B cell (primary cell): ENCODE measurements around the gene KCNH8. TPM values are rescaled to one million over a fixed set of nuclear protein-coding genes. Genes with fewer than 3 reads are reported as not detected.
A peak's percentile ranks its signal among the peaks of the same experiment; 100 is the strongest.

Experiments used
- ATAC-seq: fragments of 200-7000 bp; cut with Tn5 transposase; one replicate; pipeline ENCODE4 v1.10.0; 2021; ENCODE audit warnings: low read depth, mild to moderate bottlenecking, moderate number of reproducible peaks, moderate library complexity
- CTCF ChIA-PET: fragments of 350-600 bp; sonication (Branson Sonifier 250); formaldehyde crosslinking; loops from one replicate; lab custom pipeline; 2021; ENCODE audit warnings: antibody characterized with exemption, inconsistent platforms; lab: Charles Lee
- POLR2A ChIA-PET: fragments of 350-600 bp; sonication (Branson Sonifier 250); formaldehyde crosslinking; loops from one replicate; lab custom pipeline; 2021; ENCODE audit warnings: antibody characterized with exemption; lab: Charles Lee
- DNase-seq: peaks from one replicate; pipeline ENCODE4 v3.0.0; 2013
- H2AFZ ChIP-seq: 2 replicates; pipeline ENCODE4 v1.6.1; 2012; ENCODE audit warnings: mild to moderate bottlenecking, low read depth, low read length; ENCODE audit not compliant: insufficient read depth, poor library complexity, severe bottlenecking
- H3K27ac ChIP-seq, 2 donors: 1 replicate in 1 of 2; 2 replicates in 1 of 2; pipeline ENCODE4 v1.5.1; 2012 to 2013; ENCODE audit warnings: low read length in 2 of 2, mild to moderate bottlenecking in 2 of 2, moderate library complexity in 1 of 2
- H3K27me3 ChIP-seq, 4 experiments: fragments of 200-600 bp in 1 of 4; sonication (generic) in 1 of 4; replicated peaks in 1 of 4; 1 replicate in 2 of 4; 2 replicates in 2 of 4; pipeline versions ENCODE4 v1.6.1 to v1.7.0; 2013 to 2016; ENCODE audit warnings: low read length in 3 of 4, mild to moderate bottlenecking in 2 of 4, mixed read lengths in 1 of 4, moderate library complexity in 1 of 4; ENCODE audit not compliant: insufficient read depth in 4 of 4, control insufficient read depth in 3 of 4; ENCODE audit errors: control extremely low read depth in 1 of 4
- H3K36me3 ChIP-seq, 2 experiments: replicated peaks in 1 of 2; 1 replicate in 1 of 2; 2 replicates in 1 of 2; pipeline versions ENCODE4 v1.6.1 to v1.7.1; 2013; ENCODE audit warnings: low read length in 1 of 2; ENCODE audit not compliant: insufficient read depth in 2 of 2, control insufficient read depth in 1 of 2; ENCODE audit errors: control extremely low read depth in 1 of 2, extremely low read depth in 1 of 2
- H3K4me1 ChIP-seq, 2 donors: fragments of 200-600 bp in 1 of 2; sonication (generic) in 1 of 2; 1 replicate in 1 of 2; 2 replicates in 1 of 2; pipeline versions ENCODE4 v1.5.1 to v1.6.1; 2013 to 2017; ENCODE audit warnings: low read length in 2 of 2; ENCODE audit not compliant: control insufficient read depth in 2 of 2, insufficient read depth in 2 of 2
- H3K4me2 ChIP-seq: replicated peaks from 2 replicates; pipeline ENCODE3; 2012; ENCODE audit warnings: mild to moderate bottlenecking, low read depth, low read length; ENCODE audit not compliant: poor library complexity, severe bottlenecking
- H3K4me3 ChIP-seq, 5 experiments: fragments of 200-600 bp in 1 of 5; sonication (generic) in 1 of 5; 1 replicate in 3 of 5; 2 replicates in 2 of 5; pipeline versions ENCODE4 v1.5.1 to v1.7.0; 2011 to 2016; ENCODE audit warnings: low read length in 4 of 5, mild to moderate bottlenecking in 4 of 5, low read depth in 2 of 5, control low read depth in 1 of 5, moderate library complexity in 1 of 5; ENCODE audit not compliant: insufficient read depth in 1 of 5; ENCODE audit errors: control extremely low read depth in 1 of 5, extremely low read depth in 1 of 5
- H3K79me2 ChIP-seq: fragments of 200-600 bp; sonication (generic); one replicate; pipeline ENCODE4 v1.6.0; 2016; ENCODE audit warnings: low read length; ENCODE audit not compliant: control insufficient read depth, insufficient read depth
- H3K9ac ChIP-seq: fragments of 200-600 bp; sonication (generic); 2 replicates; pipeline ENCODE4 v1.6.1; 2017; ENCODE audit warnings: mild to moderate bottlenecking, low read length, moderate library complexity
- H3K9me3 ChIP-seq, 3 donors: one replicate each; pipeline versions ENCODE4 v1.6.1 to v1.7.1; 2013; ENCODE audit warnings: low read length in 2 of 3; ENCODE audit not compliant: control insufficient read depth in 2 of 3, insufficient read depth in 1 of 3; ENCODE audit errors: control extremely low read depth in 1 of 3
- H4K20me1 ChIP-seq: 2 replicates; pipeline ENCODE4 v1.6.0; 2012; ENCODE audit warnings: mild to moderate bottlenecking, low read length; ENCODE audit not compliant: insufficient read depth, control insufficient read depth, poor library complexity, severe bottlenecking
- H3K27ac Mint-ChIP-seq: one replicate; pipeline ENCODE4 v1.8.0; 2021; ENCODE audit warnings: mixed read lengths
- H3K27me3 Mint-ChIP-seq: one replicate; pipeline ENCODE4 v1.8.0; 2021; ENCODE audit warnings: mixed read lengths
- H3K4me1 Mint-ChIP-seq: one replicate; pipeline ENCODE4 v1.8.0; 2021; ENCODE audit warnings: mixed read lengths
- H3K4me3 Mint-ChIP-seq: one replicate; pipeline ENCODE4 v1.8.0; 2021; ENCODE audit warnings: mixed read lengths
- H3K9me3 Mint-ChIP-seq: one replicate; pipeline ENCODE4 v1.8.0; 2022; ENCODE audit warnings: mixed read lengths; ENCODE audit not compliant: insufficient read depth
- EZH2 ChIP-seq: IDR thresholded peaks from 2 replicates; pipeline ENCODE4 v1.6.1; 2012; ENCODE audit warnings: borderline replicate concordance, low read depth, mild to moderate bottlenecking, moderate library complexity, low read length; ENCODE audit not compliant: insufficient read depth, poor library complexity, severe bottlenecking
- WGBS: methylation state at CpG from one replicate; pipeline ENCODE4 v1.1.5; 2013; ENCODE audit warnings: missing lambda C conversion rate; ENCODE audit not compliant: insufficient coverage; 5-methylcytosine and 5-hydroxymethylcytosine counted together
- intact Hi-C: fragments of 100-400 bp; cut with micrococcal nuclease; formaldehyde crosslinking; loops from one replicate; pipeline ENCODE4 v1.10.0; 2022
- polyA plus RNA-seq: library from polyadenylated mRNA; depleted of rRNA; stranded (reverse); fragments of >200 nt; gene quantifications from 2 replicates; pipeline ENCODE4 v1.2.3, GENCODE V29; 2012
- total RNA-seq, 2 donors: library from RNA; stranded (reverse); fragments of 120-200 nt in 1 of 2; gene quantifications; 1 replicate in 1 of 2; 2 replicates in 1 of 2; pipeline versions ENCODE4 v1.2.3 to v1.2.4, GENCODE V29; 2013 to 2022
- TF ChIP-seq, protein P1 (sequence below): fragments of 200-600 bp; IDR thresholded peaks from one replicate; pipeline ENCODE4 v1.8.0; 2022; ENCODE audit warnings: antibody characterized with exemption, mild to moderate bottlenecking

The KCNH8 gene
- total and polyA plus RNA-seq, 2 donors (not counting 1 experiment from before 2014, with no cell fraction given) = 4.0 to 12.7 TPM

DNA sequence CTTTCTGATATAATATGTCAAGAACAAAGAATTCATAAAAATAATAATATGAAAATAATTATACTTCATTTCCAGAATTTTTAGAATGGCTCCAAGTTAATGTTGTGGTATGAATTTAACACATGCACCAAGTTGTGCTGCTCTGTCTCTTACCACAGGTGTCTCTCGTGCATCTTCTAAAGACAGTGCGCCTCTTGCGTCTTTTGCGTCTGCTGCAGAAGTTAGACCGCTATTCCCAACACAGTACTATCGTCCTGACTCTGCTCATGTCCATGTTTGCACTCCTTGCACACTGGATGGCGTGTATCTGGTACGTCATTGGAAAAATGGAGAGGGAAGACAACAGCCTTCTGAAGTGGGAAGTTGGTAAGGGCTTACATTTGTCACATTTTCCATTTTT lies 246.6 kb downstream of the KCNH8 start:
- no peaks in the 10 kb centered on the region for H3K27me3 Mint-ChIP-seq
- peaks cover 45% of the 10 kb centered on the region for H3K4me1 Mint-ChIP-seq
- H3K9me3 ChIP-seq = no peaks in the 10 kb centered on the region
- ChIA-PET POLR2A (no interaction called here), CTCF (no interaction called here)
- H3K9me3 Mint-ChIP-seq = no peaks in the 10 kb centered on the region
- no peaks in the 10 kb centered on the region for H3K36me3 ChIP-seq
- no peaks in the 10 kb centered on the region for H4K20me1 ChIP-seq
- H3K4me3 ChIP-seq = no peak overlapping the region
- intact Hi-C loops = no loop called here
- DNase-seq (no peak), ATAC-seq (no peak)
- no peak for TF ChIP-seq EZH2
- TF ChIP-seq, protein P1, sequence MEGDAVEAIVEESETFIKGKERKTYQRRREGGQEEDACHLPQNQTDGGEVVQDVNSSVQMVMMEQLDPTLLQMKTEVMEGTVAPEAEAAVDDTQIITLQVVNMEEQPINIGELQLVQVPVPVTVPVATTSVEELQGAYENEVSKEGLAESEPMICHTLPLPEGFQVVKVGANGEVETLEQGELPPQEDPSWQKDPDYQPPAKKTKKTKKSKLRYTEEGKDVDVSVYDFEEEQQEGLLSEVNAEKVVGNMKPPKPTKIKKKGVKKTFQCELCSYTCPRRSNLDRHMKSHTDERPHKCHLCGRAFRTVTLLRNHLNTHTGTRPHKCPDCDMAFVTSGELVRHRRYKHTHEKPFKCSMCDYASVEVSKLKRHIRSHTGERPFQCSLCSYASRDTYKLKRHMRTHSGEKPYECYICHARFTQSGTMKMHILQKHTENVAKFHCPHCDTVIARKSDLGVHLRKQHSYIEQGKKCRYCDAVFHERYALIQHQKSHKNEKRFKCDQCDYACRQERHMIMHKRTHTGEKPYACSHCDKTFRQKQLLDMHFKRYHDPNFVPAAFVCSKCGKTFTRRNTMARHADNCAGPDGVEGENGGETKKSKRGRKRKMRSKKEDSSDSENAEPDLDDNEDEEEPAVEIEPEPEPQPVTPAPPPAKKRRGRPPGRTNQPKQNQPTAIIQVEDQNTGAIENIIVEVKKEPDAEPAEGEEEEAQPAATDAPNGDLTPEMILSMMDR = no peak
- peaks cover 21 to 28% of the 10 kb centered on the region in 2 donors for H3K4me1 ChIP-seq
- no peaks in the 10 kb centered on the region for H3K27me3 ChIP-seq
- H3K79me2 ChIP-seq = no peaks in the 10 kb centered on the region
- H3K27ac Mint-ChIP-seq = no peak overlapping the region
- 100% methylated on average over 2 of the region's 8 CpGs for WGBS
- peak overlapping the region; percentile 10 for H3K4me3 Mint-ChIP-seq
- H3K9ac ChIP-seq = no peak overlapping the region
- no peak overlapping the region for H3K4me2 ChIP-seq
- H2AFZ ChIP-seq = no peak overlapping the region
- no peak overlapping the region for H3K27ac ChIP-seq

DNA sequence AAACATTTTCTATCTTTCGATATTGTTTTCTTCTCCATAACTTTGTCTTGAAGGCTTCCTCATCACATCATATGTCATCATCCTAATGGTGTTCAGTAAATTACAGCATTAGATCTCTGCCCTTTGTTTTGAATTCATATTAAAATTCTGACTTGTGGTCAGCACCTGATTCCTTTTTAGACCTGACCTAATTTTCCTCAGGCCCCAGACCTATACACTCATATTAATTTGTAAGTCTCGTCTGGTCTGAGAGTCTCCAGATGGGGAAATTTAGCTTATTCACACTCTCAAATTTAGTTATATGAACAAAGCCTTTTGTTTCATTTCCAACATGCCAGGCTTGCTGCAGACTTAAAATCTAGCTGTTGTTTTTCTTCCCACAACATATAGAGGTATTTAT lies 248.4 kb downstream of the KCNH8 start:
- no peak for TF ChIP-seq EZH2
- TF ChIP-seq, protein P1 = no peak
- no peaks in the 10 kb centered on the region for H3K9me3 ChIP-seq
- ChIA-PET CTCF (interaction anchor here (1.0 to 1.8 kb wide), 2 partner anchors 9 to 48 kb away, joined by 3 to 4 read pairs; no protein-coding TSS in a partner anchor), POLR2A (no interaction called here)
- DNase-seq (no peak), ATAC-seq (no peak)
- no peaks in the 10 kb centered on the region for H4K20me1 ChIP-seq
- peak overlapping the region; percentile 9 for H2AFZ ChIP-seq
- H3K4me1 Mint-ChIP-seq = peaks cover 45% of the 10 kb centered on the region
- no peaks in the 10 kb centered on the region for H3K36me3 ChIP-seq
- peak overlapping the region; percentile 46 for H3K4me2 ChIP-seq
- no CpG with 5 or more reads among the region's 2 CpGs for WGBS
- no peak overlapping the region for H3K4me3 ChIP-seq
- H3K27ac Mint-ChIP-seq = peak overlapping the region; percentile 57
- H3K9me3 Mint-ChIP-seq = no peaks in the 10 kb centered on the region
- H3K27me3 ChIP-seq = no peaks in the 10 kb centered on the region
- H3K79me2 ChIP-seq = no peaks in the 10 kb centered on the region
- H3K9ac ChIP-seq = no peak overlapping the region
- H3K4me3 Mint-ChIP-seq = peak overlapping the region; percentile 20
- peak overlapping the region; percentile 39 to 63 for H3K27ac ChIP-seq
- intact Hi-C loops = no loop called here
- no peaks in the 10 kb centered on the region for H3K27me3 Mint-ChIP-seq
- H3K4me1 ChIP-seq = peaks cover 21 to 28% of the 10 kb centered on the region in 2 donors
